Measurements from ENCODE around the gene ATF6.
A peak's percentile ranks its signal among the peaks of the same experiment; 100 is the strongest.
"Not testable (repeated sequence)": the region's sequence is repeated elsewhere in the genome, so short reads cannot be mapped to it uniquely, and the experiment has no call there.

Gene ATF6

DNA sequence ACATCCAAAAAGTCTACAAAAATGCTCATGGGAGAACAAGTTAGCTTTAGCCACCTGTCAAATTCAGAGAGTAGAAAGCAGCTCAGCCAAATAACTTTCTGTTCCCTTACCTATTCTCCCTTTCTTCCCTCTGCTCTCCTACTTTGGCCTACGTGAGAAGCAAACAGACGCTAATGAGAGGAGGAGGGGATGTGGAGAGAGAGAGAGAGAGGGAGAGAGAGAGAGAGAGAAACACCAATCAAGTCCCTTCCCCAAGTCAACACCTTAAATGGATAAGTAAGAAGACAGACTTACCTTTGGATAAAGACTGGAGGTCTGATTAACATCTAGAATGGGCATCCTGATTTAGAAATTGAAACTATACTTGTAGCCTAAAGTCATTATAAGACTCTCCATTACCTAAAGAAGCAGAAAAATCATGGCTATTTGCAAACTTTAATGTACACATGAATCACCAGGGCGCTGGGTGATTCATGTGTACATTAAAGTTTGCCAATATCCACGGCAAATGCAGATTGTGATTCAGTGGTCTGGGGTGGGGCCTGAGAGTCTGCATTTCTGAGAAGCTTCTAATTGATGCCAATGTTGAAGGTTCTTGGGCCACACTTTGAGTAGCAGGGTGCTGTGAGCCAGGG, 29.7 kb upstream of the ATF6 start:
- no peak for DNase-seq

DNA sequence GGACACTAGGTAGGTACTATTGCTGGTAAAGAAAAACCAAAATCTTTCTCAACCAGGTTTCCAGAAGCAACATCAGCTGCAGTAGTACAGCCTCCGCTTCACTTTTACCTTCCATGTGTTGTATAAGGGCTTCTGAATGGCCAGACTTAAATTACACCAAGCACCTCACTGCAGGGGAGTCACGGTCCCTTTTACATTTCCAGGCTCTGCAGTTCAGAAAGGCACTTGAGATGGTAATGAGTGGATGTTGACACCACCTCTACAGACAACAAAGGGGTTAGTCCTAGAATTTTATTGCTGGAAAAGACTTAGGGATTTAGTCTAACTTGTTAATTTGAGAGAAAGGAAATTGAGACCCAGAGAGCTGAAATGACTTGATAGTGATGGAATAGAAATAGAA, 28.5 kb upstream of the ATF6 start:
- DNase-seq = no peak

DNA sequence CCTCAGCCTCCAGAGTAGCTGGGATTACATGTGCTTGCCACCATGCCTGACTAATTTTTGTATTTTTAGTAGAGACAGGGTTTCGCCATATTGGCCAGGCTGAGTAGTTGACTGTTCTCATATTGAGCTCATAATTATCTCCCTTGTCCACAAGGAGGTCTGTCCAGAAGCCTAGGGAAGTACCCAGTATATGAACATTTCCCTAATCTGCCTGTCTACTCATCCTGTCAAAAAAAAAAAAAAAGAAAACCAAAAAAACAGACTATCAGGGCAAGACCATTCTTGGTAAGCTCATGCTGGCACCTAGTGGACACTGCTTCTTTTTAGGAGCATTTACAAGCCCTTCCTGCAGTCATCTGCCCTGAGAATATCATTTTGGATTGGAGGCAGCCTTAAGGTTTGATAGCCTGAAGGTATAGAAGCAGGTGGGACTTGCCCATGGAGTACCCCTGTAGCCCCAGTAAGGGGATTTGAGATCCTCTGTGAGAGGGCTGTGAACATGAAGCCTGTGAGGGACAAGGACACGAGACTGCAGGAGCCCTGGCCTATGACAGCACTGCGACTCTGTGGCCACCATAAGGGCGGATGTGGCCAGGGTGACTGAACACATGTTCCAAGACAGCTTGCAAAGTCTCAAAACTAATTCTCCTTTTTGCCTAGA, 27.4 kb upstream of the ATF6 start:
- DNase-seq = no peak

DNA sequence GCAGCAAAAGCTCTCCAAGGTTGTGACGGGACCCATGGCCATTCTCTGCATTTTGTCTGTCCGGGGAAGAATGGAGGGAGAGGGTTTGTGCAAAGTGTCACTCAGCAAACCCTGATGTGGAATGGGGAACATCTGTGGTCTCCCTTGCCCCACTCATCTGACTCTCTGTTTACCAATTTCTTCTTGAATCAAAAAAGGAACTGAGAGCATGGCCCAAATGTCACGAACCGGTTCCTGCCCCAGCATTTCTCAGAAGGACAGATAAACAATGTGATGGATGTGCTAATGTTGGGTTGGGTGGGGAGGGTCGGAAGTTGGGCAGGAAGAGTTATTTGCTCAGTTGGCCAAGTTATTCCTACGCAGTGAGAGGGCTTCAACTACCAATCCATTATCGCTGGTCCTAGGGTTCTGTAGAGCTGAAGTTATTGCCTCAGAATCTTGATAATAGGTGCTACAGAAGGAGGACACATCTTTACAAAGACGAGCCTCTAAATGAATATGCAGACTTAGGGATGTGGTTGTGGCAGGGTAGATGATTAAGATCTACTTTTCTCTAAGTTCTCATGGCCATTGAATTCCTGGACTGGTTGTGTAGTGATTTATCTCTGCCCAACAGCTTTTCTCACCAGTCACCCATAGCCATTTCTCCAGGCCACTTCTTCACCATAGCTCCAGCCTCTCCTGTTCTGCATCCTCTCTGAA, 26.1 kb upstream of the ATF6 start:
- DNase-seq = no peak

DNA sequence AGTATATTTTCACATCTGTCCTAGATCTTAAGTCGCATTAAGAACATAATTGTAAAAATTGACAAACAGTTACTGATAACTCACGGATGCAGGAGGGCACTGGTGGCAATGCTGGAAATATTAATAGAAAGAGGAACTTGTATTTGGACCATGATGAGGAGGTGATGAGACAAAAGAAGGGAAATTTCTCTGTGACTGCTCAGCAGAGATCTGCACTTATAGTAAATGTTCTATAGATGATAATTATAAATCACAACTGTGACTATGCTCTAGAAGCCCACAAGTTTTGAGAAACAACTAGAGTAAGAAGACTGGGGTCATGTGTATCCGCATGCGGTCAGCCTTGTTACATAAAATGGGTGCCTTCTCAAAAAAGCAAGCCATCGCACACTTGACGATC, 25.2 kb upstream of the ATF6 start:
- DNase-seq = no peak

DNA sequence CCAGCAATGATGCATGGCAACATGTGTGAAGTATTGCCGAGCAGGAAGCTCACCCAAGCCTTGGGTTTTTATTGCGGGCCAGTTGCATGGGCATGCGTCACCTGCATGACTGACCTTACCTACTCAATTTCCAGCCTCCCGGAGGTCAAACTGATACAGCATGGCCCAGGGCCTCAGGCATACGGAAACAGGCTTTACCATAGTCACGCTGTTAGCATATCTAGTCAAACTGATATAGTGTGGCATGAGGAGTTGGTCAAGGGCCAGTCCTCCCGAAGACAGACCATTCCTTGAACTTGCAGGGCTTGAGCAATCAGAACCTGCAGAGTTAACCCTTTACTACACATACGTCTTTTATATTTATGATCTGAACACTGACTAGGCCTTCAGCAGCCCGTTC, 22.9 kb upstream of the ATF6 start:
- no peak for DNase-seq

DNA sequence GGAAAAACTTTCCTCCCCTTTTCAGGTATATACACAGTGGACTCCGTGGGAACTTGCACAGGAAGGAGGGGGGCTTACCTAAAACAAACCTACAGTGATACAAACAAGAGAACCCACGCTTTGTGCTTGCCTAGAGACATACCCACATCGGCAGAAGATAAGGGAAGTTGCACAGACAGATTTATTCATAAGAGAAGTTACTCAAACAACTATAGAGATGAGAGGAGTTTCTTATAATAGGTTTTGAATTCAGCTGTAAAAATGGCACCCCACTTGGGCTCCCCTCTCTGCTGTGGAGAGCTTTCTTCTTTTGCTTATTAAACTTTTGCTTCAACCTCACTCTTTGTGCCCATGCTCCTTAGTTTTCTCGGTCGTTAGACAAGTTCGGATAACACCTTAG, 18.3 kb upstream of the ATF6 start:
- no peak for DNase-seq

DNA sequence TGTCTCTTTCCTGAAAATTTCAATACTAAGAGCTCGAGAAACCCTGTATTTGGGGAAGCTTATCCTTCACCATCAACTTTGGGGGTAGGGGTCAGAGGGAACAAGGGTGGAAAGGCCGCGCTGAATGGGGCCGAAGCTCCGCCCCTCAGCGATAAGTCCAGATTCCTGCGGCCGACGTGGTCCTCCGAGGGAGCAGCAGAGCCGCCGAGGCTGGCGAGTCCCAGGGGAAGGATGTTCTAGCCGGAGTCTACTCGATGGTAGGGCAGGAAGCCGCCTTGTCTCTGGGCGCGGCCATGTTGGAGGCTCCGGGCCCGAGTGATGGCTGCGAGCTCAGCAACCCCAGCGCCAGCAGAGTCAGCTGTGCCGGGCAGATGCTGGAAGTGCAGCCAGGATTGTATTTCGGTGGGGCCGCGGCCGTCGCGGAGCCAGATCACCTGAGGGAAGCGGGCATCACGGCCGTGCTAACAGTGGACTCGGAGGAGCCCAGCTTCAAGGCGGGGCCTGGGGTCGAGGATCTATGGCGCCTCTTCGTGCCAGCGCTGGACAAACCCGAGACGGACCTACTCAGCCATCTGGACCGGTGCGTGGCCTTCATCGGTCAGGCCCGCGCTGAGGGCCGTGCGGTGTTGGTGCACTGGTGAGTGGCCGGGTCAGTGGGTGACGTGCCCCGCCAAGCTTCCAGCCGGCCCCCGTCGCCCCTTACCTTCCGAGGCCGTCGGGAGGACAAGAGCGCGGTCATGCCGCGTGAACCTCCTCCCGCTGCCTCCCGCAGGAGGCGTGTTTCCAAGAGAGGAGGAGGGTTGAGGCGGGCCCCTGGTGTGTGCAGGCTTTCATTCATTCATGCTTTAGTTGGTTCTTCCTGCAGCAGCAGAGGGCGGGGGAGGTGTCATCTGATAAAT, 16.4 kb upstream of the ATF6 start, which contains the start of gene DUSP12:
DUSP12 (plus strand) TSS at position 278 of the 899 bp plus-strand sequence; CDS start at position 294, 16 bp downstream.
- DNase-seq = peak; percentile 83

DNA sequence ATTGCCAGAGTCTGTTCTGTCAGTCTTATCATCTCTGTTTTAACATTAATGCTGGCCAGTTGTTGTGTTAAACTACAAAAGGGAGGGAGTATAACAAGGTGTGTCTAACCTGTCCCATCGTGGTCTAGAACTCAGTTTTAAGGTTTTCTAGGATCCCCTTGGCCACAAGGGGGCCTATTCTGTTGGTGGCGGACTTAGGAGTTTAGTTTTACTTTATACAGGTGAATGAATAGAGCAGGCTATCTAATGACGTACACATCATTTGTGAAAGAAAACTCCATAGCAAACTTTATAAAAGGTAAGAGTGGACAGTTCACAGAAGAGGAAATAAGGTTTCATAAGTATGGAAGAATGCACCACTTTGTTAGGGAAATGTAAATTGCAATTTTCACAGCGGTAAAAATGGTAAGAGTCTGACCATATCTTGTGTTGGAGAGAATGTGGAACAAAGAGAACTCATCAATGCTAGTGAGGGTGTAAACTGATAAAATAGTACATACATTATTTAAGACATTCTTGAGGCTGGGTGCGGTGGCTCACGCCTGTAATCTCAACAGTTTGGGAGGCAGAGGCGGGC, 2.5 kb upstream of the ATF6 start:
- DNase-seq = peak; percentile 35

GRCh38 chr1:161768461-161768860, 2.3 kb downstream of the ATF6 start:
- no peak for DNase-seq

DNA sequence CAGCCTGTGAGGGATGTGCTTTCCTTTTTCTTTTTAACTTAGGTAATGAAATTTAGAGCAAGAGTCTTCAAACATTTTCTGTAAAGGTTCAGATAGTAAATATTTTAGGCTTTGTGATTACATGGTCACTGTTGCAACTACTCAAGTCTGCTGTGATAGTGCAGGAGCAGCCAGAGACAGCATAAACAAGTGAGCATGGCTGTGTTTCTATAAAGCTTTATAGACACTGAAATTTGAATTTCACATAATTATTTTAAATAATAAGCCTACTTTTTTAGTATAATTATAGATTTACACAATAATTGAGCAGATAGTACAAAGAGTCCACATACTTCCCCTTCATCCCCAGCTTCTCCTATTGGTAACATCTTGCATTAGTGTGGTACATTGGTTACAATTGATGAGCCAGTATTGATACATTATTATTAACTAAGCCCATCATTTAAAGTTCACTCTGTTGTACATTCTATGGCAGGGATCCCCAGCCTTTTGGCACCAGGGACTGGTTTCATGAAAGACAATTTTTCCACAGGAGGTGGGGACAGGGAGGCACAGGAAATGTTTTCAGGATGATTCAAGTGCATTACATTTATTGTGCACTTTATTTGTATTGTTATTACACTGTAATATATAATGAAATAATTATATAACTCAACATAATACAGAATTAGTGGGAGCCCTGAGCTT, 3.0 kb downstream of the ATF6 start:
- DNase-seq = no peak

- not testable (repeated sequence) for DNase-seq
These were observed 3.5 kb downstream of the ATF6 start for GRCh38 chr1:161769673-161770045.

DNA sequence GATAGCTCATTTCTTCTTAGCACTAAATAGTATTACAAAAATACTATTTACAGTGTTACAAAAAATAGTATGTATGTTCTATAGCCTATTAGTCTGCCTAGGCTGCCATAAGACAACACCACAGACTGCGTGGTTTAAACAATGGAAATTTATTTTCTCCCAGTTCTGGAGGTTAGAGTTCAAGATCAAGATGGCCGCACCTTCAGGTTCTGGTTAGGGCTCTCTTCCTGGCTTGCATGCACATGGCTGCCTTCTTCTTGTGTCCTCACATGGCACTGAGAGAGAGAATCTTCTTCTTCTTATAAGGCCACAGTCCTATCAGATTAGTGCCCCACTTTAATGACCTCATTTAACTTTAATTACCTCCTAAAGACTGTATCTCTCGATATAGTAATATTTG, 4.1 kb downstream of the ATF6 start:
- DNase-seq = no peak

GRCh38 chr1:161771161-161771560, 5.0 kb downstream of the ATF6 start:
- no peak for DNase-seq

GRCh38 chr1:161771973-161772372, 5.9 kb downstream of the ATF6 start:
- DNase-seq = no peak

- no peak for DNase-seq
These were observed 6.3 kb downstream of the ATF6 start for GRCh38 chr1:161772397-161772796.

- no peak for DNase-seq
These were observed 7.7 kb downstream of the ATF6 start for GRCh38 chr1:161773791-161774190.

- no peak for DNase-seq
These were observed 11.1 kb downstream of the ATF6 start for GRCh38 chr1:161777261-161777660.

DNA sequence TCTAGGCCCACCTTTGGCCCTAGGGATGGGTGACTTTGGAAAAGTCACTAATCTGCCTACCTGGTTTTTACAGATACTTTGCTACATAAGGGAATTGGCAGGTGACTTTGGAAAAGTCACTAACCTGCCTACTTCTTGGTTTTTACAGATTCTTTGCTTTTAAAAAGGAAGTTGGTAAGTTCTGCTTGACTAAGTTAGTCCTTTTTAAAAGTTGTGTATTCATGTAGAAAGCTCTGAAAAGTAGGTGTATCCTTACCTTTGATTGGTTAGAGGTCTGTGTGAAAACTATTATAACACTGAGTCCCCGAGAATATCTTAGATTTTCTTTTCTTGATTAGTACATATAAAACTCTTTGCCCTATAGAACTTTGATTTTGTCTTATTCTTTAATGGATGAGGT, 12.4 kb downstream of the ATF6 start:
- no peak for DNase-seq

DNA sequence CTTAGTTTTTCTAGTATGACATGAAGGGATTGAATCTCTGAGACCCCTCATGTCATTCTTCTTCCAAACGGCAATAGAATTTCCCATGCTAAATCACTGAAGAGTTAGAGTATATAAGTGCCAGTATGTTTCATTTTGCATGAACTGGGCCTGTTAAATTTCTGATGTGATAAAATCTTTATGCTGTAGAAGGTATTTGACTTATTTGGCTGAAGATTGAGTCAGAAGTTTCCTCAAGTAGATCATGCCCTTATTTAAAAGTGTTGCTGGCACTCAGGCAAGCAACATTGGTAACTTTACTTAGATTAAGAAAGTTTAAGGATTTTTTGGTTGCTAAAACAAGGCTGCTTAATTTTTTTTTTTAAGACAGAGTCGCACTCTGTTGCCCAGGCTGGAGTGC, 13.3 kb downstream of the ATF6 start:
- DNase-seq = no peak

GRCh38 chr1:161781995-161782394, 15.9 kb downstream of the ATF6 start:
- DNase-seq = no peak

GRCh38 chr1:161782886-161783285, 16.8 kb downstream of the ATF6 start:
- DNase-seq = no peak
